Measurements from ENCODE around the gene PTPRG.

GRCh38 chr3:62096521-62096920 is 535.1 kb downstream of the PTPRG start:
- TF ChIP-seq CTCF (IDR thresholded peaks at IDR 0.05; ENCODE audit: low read depth, low read length, missing input control) (no peak), ZBTB33 (IDR thresholded peaks at IDR 0.05) (no peak), GABPA (IDR thresholded peaks at IDR 0.05 in 1 of 2, conservative IDR thresholded peaks at IDR 0.05 in 1 of 2) (no peak), RAD21 (IDR thresholded peaks at IDR 0.05) (no peak), YY1 (IDR thresholded peaks at IDR 0.05) (no peak), ATF3 (IDR thresholded peaks at IDR 0.05) (no peak), SP1 (IDR thresholded peaks at IDR 0.05) (no peak)

Data from liver (tissue), 3 donors.